Activated naive CD4-positive, alpha-beta T cell treated with Interleukin-2 at 50 U/mL for 16 hours (primary cell): Measurements from ENCODE around the gene CYP8B1.

Source experiments
- DNase-seq: peaks from one replicate; pipeline ENCODE4 v3.0.0-alpha.2; 2020

CYP8B1 gene, protein sequence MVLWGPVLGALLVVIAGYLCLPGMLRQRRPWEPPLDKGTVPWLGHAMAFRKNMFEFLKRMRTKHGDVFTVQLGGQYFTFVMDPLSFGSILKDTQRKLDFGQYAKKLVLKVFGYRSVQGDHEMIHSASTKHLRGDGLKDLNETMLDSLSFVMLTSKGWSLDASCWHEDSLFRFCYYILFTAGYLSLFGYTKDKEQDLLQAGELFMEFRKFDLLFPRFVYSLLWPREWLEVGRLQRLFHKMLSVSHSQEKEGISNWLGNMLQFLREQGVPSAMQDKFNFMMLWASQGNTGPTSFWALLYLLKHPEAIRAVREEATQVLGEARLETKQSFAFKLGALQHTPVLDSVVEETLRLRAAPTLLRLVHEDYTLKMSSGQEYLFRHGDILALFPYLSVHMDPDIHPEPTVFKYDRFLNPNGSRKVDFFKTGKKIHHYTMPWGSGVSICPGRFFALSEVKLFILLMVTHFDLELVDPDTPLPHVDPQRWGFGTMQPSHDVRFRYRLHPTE

DNA sequence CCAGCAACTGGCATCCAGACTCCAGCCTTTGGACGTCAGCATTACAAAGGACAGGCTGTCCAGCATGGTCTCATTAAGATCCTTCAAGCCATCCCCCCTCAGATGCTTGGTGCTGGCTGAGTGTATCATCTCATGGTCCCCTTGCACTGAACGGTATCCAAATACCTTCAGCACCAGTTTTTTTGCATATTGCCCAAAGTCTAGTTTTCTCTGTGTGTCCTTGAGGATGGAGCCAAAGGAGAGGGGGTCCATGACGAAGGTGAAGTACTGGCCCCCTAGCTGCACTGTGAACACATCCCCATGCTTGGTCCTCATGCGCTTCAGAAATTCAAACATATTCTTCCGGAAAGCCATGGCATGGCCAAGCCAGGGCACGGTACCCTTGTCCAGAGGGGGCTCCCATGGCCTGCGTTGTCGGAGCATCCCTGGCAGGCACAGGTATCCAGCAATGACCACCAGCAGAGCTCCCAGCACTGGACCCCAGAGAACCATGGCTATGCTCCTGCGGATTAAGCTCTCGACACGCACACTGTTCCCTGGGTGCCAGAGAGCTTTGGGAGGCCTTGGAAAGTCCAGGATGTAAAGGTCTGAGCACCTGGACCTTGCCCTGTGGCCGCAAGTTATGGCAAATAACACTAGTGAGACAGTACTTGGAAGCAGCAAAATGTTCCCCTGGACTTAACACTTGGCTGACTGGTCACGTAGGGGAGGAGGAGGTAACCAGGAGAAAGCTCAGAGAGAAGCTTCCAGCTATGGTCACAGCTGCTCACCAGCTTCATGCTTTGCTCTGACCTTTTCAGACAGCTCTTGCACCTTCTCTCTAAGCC, at the start of gene CYP8B1:
Gene CYP8B1 (minus strand): TSS at position 555 of the 827 bp plus-strand sequence. CDS start 63 bp downstream, at position 492.
- no peak for DNase-seq

DNA sequence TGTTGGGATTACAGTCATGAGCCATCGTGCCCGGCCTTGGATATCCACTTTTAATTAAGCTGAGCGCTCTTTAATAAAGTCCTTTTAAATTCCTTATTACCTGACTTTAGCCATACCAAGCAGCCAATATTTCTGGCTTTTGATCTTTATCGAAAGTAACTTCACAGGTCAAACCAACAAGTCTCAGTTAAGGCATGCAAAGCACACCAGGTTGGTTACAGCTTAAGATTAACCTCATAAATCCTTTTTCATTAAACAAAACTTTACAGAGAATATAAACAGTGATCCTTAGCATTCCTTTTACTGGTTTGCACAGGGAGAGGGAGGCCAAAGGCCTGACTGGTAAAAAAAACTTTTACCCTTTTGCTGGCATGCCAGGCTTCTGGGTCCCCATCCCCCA, 47.9 kb upstream of the CYP8B1 start:
- no peak for DNase-seq

DNA sequence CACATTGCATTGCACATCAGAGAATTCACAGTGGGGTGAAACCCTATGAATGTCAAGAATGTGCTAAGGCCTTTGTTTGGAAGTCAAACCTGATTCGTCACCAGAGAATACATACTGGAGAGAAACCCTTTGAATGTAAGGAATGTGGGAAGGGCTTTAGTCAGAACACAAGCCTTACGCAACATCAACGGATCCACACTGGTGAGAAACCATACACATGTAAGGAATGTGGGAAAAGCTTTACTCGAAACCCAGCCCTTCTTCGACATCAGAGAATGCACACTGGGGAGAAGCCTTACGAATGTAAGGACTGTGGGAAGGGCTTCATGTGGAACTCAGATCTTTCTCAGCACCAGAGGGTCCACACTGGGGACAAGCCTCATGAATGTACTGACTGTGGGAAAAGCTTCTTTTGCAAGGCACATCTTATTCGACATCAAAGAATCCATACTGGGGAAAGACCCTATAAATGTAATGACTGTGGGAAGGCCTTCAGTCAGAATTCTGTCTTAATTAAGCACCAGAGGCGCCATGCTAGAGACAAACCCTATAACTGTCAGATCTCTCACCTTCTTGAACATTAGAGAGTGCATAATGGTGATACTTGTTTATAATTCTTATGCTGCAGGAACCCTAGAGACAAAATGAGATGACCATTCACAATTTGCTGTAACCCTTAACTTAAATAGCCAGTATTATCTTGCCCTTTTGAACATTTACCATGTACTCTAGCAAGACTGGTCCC, 39.3 kb upstream of the CYP8B1 start:
- no peak for DNase-seq

DNA sequence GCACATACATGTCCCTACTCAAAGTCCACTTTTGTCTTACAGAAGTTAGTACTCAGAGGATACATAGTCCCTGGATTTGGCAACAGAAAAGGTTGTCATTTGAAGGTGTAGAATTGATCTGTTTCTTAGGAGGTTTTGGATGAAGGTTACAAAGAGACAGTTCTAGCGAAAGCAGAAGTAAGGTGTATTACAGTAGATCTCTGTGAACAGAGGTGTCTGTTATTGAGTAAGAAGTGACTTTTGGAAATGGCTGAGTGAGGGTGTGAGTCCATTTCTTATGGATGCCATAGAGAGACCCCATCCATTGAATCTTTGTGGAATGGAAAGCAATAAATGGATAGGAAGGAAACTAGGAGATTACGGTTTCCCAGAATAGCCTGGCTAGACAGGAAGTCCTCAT, 35.9 kb upstream of the CYP8B1 start:
- DNase-seq = no peak

DNA sequence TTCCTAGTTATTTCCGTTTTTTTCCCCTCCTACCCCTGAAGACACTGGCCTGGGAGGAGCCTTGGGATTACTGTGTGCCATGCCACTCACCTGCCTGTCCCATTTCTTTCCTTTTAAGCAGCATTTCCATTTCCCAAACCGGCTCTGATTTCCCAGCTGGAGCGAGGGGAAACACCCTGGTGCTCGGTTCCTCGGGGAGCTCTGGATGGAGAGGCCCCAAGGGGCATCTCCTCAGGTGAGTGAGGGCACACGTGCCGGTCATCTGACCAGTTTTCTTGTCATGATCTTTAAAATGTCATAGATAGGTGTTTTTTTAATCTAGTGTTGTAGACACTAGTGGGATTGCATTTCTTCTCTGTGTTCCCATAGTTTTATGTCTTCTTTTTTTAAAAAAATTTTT, 33.0 kb upstream of the CYP8B1 start:
- no peak for DNase-seq

DNA sequence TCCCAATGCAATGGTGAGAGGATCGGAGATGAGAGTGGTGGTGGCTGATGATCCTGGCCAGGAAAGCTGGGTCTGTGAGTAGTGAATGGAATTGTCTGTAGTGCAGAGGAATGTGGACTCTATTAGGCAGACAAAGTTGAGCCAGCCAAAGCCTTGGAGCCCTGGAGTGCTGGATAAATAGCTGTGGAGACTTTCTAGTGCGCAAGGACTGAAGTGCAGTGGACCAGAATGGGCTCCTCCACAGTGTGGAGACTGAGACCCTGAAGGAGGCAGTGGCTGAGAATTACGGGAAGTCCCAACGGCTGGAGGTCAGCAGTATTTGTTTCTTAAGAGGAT, 31.1 kb upstream of the CYP8B1 start:
- no peak for DNase-seq

DNA sequence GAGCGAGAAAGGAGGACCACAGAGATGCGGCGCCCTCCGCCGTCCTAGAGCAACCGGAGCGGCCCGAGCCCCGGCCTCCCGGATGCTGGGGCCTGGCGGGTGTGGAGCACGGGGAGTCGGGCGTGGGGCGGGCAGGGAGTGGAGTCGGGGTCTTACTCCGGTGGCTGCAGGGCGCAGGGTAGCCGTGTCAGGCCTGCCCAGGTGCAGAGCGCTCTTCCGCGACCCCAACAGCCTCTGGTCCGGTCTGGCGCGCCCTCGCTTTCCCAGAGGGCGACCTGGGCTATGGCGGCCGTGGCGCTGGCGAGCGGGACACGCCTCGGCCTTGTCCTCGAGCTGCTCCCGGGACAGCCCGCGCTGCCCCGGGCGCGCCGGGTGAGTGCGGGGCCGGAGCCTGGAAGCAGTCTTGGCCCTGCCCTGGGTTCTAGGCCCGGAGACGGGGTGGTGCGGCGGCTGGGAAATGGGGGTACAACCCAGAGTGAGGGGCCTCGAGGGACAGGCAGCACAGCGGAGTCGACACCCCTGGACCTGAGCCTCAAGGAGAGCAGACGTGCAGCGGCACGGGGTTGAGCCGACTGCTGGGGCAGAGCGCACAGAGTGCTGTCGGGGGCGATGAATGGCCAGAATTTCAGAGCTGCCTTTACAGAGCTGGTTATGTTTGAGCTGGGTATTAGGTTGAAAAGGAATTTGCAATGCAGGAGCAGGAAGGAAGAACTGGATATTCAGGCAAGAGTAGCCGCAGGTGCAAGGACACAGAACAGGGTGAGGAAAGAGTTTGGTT, 30.6 kb upstream of the CYP8B1 start, which contains the start of gene ZNF662:
Gene ZNF662 (plus strand): TSS at position 73 of the 778 bp plus-strand sequence. CDS start 1,973 bp downstream, outside the sequence.
- DNase-seq = no peak

DNA sequence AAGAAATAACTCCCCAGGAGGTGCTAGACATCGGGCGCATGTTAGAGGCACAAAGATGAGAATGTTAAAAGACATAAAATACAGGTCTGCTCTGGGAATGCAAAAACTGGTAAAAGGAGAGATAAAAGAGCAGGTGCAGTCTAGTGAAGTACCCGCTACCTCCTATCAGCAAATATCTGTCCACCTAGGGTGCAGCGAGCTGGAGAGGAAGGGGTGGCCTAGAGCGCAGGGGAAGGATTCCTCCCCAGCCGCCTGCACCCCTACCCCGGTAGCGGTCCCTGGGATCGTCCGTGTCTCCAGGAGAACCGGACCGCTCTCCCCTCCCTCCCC, 30.0 kb upstream of the CYP8B1 start:
- no peak for DNase-seq

DNA sequence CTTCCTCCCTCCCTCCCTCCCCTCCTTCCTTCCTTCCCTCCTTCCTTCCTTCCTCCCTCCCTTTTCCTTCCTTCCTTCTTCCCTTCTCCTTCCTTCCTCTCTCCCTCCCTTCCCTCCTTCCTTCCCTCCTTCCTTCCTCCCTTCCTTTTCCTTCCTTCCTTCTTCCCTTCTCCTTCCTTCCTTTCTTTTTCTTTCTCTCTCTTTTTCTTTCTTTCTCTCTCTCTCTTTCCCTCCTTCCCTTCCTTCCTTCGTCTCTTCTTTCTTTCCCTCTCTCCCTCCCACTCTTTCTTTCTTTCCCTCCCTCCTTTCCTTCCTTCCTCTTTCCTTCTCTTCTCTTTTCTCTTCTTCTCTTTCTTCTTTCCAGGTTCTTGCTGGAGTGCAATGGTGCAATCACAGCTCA, 28.4 kb upstream of the CYP8B1 start:
- DNase-seq = no peak

DNA sequence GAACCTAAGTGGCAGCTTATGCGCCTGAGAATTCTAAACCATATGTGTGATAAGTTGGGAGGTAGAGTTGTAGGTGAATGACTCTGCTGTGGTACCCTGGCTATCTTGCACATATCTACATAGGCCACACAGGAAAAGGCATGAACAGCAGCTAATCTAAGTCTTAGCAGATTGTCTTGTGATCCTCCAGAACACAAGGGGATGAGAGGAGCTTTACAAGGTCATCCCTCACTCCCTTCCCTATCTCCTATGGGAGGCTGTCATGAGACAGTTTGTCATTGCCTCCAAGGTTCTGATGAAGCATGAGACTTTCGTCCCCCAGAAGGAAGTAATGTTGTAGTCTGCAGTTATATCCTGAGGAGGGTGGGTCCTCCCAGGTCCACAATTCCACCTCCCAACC, 26.6 kb upstream of the CYP8B1 start:
- DNase-seq = no peak

DNA sequence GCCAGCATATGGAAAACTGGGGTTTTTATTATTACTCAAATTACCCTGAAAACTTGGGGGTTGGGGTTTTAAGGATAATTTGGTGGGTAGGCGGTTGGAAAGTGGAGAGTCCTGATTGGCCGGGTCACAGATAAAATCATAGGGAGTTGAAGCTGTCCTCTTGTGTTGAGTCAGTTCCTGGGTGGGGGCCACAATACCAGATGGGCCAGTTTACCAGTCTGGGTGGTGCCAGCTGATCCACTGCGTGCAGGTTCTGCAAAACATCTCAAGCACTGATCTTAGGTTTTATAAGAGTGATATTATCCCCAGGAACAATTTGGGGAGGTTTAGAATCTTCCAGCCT, 25.4 kb upstream of the CYP8B1 start:
- DNase-seq = no peak

DNA sequence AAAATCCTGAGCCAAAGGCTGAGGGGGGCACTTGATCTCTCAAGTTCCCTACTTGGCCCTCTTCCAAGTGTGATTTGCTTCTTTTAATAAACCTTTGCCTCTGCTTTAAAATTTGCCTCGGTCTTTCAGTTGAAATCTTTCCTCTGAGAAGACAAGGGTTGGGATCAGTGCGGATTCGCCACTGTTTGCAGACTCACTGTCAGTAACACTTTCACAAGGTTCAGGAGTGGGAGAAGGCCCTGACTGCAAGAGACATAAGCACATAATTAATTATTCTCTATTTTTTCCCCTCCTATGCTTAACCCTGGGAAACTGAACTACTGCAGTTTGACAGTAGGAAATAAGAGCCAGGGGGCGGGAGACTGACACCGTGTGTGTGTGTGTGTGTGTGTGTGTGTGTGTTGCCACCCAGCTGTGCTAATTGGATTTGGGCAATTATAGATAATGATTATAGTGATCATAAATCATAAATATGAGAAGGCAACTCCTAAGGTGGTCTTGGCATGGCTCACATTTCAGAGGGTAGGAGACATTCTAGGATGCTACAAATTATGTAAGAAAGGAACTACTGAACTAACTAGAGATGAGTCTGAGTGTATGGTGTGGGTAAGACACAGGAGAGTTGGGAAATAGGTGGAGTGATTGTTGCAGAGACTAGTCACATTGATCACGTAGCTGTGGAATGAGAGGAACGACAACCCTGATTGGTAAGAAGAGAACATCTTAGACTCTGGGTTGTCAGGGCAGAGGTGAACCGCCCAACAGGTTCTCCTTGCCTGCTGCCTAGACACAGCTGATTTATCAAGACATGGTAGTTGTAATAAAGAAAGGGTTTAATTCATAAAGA, 24.8 kb upstream of the CYP8B1 start:
- no peak for DNase-seq

DNA sequence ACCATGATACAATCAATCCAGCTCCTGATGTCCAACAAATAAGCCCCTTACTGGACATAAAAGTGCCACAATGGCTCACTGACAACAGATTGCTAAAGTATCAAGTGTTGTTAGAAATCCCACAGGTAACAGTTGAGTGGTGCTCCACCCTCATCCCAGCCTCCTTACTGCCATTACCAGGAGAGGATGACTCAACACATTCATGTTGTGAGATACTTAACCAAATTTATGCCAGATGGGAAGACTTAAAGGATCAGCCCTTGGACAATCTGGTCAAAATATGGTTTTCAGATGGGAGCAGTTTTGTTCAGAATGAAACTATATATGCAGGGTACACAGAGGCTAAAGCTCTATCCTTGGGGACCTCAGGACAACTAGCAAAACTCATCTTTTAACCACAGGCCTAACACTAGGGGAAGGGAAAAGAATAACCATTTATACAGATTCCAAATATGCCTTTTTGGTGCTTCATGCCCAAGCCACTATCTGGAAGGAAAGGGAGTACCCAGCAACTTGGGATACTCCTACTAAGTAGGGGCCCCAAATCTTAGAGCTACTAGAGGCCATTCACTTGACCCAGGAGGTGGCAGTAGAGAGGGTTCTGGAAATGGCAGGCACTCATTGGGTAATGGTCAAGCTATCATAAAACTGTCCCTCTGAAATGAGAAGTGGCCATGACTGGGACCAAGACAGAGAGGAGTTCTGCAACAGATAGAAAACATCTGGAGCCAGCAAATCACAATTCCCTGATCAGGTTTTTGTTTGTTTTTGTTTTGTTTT, 23.4 kb upstream of the CYP8B1 start:
- no peak for DNase-seq

DNA sequence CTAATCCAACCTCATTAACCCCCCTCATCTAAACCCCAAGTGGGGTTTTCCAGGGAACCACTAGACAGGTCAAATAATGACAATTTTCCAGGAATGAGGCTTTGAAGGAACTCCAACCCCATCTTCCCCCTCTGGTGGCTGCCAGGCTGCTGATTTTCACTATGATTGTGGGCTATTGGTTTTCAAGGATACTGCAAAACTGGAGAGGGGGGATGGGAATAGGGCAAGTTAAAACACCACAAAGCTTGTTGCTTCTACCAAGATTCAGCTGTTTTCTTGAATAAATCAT, 19.8 kb upstream of the CYP8B1 start:
- no peak for DNase-seq

DNA sequence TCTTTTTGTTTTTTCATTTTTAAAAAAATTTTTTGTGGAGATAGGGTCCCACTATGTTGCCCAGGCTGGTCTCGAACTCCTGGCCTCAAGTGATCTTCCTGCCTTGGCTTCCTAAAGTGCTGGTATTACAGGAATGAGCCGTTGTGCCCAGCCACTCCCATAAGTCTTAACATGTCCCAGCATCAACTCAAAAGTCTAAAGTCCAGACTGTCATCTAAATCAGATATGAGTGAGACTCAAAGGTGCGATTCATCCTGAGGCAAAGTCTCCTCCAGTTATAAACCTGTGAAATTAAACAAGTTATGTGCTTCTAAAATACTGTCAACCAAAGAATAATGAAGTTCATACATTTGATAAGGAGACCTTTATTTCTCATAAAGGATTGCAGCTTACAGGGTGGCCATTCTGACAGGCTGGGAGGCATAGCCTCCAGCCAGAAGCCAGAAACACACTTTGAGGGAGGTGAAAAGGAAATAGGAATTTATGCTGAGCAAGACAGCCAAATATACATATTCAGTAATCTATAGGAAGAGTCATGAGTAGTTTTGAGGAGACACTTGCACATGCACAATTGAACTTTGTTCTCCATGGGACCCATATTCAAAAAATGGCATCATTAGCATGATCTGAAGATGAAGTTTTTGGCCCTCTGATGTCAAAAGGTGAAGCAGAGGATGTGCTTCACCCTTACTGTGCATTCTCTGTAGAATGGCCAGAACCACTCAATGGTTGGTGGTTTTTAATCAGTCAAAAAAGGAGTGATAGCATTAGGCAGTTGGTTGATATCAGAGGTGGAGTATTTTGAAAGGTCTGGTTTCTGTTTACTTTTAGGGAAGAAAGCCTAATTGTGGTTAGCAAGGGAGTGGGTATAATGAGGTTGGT, 19.3 kb upstream of the CYP8B1 start:
- DNase-seq = no peak

DNA sequence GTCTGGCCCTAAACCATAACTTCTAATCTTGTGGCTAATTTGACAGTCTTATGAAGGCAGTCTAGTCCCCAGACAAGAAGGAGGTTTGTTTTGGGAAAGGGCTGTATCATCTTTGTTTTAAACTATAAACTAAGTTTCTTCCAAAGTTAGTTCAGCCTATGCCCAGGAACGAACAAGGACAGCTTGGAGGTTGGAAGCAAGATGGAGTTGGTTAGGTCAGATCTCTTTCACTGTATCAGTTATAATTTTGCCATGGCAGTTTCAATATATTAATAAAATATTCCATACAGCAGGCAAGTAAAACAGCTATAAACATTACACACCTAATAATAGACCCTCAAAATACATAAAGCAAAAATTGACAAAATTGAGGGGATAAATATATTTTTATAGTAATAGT, 17.1 kb upstream of the CYP8B1 start:
- no peak for DNase-seq

DNA sequence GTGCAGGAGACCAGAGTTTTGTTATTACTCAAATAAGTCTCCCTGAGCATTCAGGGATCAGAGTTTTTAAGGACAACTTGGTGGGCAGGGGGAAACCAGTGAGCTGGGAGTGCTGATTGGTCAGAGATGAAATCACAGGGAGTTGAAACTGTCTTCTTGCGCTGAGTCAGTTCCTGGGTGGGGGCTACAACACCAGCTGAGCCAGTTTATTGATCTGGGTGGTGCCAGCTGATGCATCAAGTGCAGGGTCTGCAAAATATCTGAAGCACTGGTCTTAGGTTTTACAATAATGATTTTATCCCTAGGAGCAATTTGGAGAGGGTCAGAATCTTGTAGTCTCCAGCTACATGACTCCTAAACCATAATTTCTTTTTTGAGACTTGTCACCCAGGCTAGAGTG, 16.5 kb upstream of the CYP8B1 start:
- no peak for DNase-seq

DNA sequence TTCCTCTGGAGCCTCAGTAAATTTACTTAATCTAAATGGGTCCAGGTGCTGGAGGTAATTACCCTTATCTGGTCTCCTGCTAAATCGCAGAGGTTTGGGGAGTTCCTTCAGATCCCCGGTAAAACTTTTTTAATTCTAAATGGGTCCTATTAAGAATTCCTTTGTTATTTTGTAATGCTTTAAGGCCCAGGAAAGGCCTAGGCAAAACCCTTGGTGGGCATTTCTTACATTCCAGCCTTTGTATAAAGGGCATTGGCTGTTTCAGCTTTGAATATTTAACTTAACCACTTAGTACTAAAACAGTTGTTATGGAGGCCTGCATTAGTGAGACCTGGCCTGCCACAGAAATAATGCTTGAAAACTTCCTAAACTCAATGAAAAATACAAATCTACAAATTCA, 15.4 kb upstream of the CYP8B1 start:
- DNase-seq = no peak

DNA sequence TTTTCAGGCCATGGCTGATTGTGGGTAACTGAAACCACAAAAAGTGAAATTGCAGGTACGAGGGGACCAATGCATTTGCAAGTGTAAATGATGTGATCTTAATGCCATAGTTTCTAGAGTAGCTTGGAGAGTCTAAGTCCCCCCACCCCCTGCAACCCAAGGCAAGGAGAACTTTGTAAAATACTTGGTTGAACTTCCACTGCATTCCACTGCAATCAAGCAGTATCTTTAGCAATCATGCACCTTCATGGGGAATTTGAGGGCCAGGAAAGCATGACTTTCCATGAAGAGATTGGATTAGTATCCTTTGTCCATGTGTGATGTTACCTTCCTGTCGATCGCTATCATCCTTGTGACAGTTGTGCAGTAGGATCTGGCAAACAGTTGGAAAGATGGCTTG, 11.4 kb upstream of the CYP8B1 start:
- no peak for DNase-seq

DNA sequence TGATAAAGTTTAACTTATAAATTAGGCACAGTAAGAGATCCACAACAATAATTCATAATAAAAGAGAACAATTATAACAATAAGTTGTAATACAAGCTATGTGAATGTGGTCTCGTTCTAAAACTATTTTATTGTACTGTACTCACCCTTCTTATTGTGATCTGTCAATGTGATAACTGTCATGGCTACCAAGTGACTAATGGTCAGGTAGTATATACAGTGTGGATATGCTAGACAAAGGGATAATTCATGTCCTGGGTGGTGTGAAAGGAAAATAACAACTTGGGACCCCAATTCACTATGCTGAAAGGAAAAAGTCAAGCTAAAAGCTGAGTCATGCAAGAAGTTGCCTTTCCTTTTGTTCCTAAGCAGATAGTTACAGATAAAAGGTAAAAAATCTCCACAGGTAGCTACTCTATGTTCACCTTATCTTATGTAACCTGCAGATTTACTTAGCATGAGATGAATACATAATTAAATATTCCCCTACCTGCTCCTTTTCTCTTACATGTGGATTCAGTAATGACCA, 10.7 kb upstream of the CYP8B1 start:
- no peak for DNase-seq
